SKM-1 (cell line): ENCODE measurements around the gene ESPNL.
A peak's percentile ranks its signal among the peaks of the same experiment; 100 is the strongest.
"Not testable (repeated sequence)": the region's sequence is repeated elsewhere in the genome, so short reads cannot be mapped to it uniquely, and the experiment has no call there.

Experiments
- DNase-seq: peaks from one replicate; lab custom pipeline; 2025; ENCODE audit not compliant: unreplicated experiment; lab: John Stamatoyannopoulos, UW

Gene ESPNL, protein sequence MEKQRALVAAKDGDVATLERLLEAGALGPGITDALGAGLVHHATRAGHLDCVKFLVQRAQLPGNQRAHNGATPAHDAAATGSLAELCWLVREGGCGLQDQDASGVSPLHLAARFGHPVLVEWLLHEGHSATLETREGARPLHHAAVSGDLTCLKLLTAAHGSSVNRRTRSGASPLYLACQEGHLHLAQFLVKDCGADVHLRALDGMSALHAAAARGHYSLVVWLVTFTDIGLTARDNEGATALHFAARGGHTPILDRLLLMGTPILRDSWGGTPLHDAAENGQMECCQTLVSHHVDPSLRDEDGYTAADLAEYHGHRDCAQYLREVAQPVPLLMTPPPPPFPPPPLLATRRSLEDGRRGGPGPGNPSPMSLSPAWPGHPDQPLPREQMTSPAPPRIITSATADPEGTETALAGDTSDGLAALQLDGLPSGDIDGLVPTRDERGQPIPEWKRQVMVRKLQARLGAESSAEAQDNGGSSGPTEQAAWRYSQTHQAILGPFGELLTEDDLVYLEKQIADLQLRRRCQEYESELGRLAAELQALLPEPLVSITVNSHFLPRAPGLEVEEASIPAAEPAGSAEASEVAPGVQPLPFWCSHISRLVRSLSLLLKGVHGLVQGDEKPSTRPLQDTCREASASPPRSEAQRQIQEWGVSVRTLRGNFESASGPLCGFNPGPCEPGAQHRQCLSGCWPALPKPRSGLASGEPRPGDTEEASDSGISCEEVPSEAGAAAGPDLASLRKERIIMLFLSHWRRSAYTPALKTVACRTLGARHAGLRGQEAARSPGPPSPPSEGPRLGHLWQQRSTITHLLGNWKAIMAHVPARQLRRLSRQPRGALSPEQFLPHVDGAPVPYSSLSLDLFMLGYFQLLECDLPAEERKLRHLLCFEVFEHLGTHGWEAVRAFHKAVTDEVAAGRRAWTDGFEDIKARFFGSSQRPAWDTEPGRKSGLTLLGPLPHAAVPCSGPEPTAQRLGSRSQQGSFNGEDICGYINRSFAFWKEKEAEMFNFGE

DNA sequence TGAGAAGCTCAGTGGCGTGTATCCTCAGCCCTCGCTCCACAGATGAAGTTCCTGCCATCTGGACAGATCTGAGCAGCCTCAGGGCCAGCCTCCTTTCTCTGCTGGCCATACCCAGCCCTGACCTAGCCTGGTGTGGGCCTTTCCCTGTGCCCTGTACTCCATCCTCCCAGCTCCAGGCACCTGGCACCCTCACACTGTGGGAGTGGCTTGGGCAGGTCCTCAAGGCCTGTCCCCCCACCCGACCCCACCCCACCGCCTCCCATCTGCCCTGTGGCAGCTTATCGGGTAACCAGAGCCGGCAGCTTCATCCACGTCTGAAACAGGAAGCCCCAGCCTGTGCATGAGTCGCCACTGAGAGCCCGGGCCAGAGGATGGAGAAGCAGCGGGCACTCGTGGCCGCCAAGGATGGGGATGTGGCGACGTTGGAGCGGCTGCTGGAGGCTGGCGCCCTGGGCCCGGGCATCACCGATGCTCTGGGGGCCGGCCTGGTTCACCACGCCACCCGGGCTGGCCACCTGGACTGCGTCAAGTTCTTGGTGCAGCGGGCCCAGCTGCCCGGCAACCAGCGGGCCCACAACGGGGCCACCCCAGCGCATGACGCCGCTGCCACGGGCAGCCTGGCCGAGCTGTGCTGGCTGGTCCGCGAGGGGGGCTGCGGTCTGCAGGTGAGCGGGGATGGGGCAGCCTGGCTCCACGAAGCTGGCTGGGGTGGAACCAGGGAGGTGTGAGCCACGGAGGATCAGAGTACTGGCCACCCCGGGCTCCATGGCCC is at the start of gene ESPNL:
Gene ESPNL, plus strand, starts transcription at position 292 of the 772 bp plus-strand sequence. Its CDS starts 80 bp downstream, at position 372.
- no peak for DNase-seq

DNA sequence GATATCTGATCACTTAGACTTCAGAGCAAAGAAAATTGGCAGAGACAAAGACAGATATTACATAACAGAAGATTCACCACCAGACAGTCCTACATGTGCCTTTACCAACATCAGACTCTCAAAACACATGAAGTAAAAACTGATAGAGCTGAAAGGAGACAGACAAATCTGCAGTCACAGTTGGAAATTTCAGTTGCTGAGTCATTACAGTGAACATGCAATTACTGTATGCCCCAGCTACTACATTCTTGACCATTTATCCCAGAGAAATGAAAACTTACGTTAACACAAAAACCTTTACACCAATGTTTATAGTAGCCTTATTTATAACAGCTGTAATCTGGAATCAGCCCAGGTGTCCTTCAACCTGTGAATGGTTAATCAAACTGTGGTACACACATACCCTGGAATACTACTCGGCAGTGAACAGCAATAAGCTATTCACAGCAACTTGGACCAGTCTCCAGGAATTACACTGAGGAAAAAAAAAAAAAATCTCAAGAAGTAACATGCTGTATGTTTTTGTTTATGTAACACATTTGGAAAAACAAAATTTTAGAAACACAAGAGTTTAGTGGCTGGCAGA is 46.9 kb upstream of the ESPNL start:
- no peak for DNase-seq

DNA sequence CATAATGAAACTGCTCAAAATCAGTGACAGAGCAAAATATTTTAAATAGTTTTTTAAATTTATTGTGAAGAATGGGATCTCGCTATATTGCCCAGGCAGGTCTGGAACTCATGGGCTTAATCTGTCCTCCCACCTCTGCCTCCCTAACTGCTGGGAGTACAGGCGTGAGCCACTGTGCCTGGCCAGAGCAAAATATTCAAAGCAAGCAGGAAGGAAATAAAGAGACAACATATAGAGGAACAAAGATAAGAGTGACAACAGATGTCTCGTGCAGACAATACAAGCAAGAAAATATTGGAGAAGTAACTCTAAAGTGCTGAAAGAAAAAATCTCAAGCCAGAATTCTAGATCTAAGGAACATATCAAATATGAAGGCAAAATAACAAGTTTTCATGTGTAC is 44.3 kb upstream of the ESPNL start:
- no peak for DNase-seq

DNA sequence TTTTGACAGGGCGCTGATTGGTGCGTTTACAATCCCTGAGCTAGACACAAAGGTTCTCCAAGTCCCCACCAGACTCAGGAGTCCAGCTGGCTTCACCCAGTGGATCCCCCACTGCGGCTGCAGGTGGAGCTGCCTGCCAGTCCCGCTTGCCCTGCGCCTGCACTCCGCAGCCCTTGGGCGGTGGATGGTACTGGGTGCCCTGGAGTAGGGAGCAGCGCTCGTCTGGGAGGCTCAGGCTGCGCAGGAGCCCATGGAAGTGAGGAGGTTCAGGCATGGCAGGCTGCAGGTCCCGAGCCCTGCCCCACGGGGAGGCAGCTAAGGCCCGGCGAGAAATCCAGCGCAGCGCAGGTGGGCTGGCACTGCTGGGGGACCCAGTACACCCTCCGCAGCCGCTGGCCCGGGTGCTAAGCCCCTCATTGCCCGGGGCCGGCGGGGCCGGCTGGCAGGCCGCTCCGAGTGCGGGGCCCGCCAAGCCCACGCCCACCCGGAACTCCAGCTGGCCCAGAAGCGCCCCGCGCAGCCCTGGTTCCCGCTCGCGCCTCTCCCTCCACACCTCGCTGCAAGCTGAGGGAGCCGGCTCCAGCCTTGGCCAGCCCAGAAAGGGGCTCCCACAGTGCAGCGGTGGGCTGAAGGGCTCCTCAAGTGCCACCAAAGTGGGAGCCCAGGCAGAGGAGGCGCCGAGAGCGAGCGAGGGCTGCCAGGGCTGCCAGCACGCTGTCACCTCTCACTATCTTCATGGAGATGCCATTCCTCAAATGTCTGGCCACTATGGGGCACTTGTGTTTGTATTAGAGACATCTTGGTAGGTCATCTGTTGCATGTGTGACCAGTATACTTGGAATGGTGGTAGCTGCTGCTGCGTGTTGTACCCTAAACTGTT is 42.2 kb upstream of the ESPNL start:
- DNase-seq = not testable (repeated sequence)

GRCh38 chr2:238059505-238059904 is 40.6 kb upstream of the ESPNL start:
- no peak for DNase-seq

- DNase-seq = no peak
These were observed 40.0 kb upstream of the ESPNL start for GRCh38 chr2:238060096-238060541.

- DNase-seq = peak; percentile 79
These were observed 39.4 kb upstream of the ESPNL start, which contains the start of gene SCLY for GRCh38 chr2:238060542-238061314. SCLY (plus strand) TSS chr2:238061001; CDS start chr2:238061055, 54 bp downstream.

GRCh38 chr2:238061315-238062202 is 38.6 kb upstream of the ESPNL start:
- DNase-seq = no peak

GRCh38 chr2:238063414-238064189 is 36.5 kb upstream of the ESPNL start:
- DNase-seq = no peak

GRCh38 chr2:238064376-238064775 is 35.8 kb upstream of the ESPNL start:
- no peak for DNase-seq

DNA sequence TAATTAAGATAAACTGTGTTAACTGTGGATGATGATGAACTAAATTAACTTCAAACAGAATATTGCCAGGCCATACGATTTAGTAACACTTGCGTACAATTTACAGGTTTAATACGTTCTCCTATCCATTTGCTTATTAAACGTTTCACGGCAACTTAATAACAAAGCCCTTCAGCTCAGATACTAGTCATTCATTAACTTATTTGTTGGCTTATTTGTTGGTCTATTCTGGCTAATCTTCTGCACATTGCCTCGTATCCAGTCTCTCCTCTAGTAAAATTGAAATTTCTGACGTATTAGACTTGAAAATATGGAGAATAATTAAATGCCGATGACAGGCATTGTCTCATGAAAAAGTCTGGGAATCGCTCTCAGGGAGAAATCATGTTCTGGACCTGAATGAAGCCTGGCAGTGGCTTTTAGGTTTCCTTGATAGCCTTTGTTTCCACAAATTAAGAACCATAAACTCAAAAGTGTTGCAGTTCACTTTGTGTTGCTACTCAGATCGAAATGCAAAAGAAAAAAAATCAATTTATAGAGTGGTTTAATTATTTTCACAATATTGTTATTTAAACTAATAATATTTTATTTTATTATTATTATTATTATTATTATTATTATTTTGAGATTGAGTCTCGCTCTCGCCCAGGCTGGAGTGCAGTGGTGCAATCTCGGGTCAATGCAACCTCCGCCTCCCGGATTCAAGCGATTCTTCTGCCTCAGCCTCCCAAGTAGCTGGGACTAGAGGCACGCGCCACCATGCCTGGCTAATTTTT is 34.9 kb upstream of the ESPNL start:
- no peak for DNase-seq

- no peak for DNase-seq
These were observed 33.9 kb upstream of the ESPNL start for GRCh38 chr2:238066218-238066617.

- not testable (repeated sequence) for DNase-seq
These were observed 33.4 kb upstream of the ESPNL start for GRCh38 chr2:238066718-238067117.

GRCh38 chr2:238067939-238068338 is 32.2 kb upstream of the ESPNL start:
- DNase-seq = no peak

GRCh38 chr2:238069021-238069709 is 31.0 kb upstream of the ESPNL start:
- no peak for DNase-seq

DNA sequence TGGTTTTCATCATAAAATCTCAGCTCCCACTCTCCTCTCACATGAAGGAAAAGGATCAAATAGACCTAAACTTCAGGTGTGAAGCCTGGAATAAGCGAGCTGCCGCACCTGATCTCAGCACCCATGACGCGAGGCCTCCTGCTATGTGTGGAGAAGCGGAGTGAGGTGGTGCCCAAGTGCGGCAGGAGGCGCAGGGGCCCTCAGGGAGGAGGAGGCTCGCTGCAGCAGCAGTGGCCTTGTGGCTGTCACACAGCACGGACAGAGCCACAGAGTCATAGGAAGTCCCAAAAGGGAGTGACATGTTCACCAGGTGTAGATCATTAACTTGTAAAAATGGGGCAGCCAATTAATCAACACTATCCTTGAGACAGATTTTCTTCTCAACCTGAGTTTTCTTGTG is 30.3 kb upstream of the ESPNL start:
- no peak for DNase-seq
